Erythroblast (primary cell): ENCODE data around the gene MAP3K20.

Source experiments
- GATA1 ChIP-seq: IDR thresholded peaks from 2 replicates; pipeline ENCODE4 v1.6.1; 2011; ENCODE audit warnings: low read depth, mild to moderate bottlenecking, control low read depth, low read length, moderate library complexity
- POLR2A ChIP-seq: IDR thresholded peaks from 2 replicates; pipeline ENCODE4 v1.6.1; 2011; ENCODE audit warnings: mild to moderate bottlenecking, low read length

- TF ChIP-seq POLR2A (no peak), GATA1 (no peak)
Observed at GRCh38 chr2:173124441-173124840, 48.8 kb downstream of the MAP3K20 start.
